ENCODE data around the gene DCDC2C. TPM values are rescaled to one million over a fixed set of nuclear protein-coding genes. Genes with fewer than 3 reads are reported as not detected.

The DCDC2C gene
- total RNA-seq, 1 donor from 2014 or later, result 1.2 TPM

DNA sequence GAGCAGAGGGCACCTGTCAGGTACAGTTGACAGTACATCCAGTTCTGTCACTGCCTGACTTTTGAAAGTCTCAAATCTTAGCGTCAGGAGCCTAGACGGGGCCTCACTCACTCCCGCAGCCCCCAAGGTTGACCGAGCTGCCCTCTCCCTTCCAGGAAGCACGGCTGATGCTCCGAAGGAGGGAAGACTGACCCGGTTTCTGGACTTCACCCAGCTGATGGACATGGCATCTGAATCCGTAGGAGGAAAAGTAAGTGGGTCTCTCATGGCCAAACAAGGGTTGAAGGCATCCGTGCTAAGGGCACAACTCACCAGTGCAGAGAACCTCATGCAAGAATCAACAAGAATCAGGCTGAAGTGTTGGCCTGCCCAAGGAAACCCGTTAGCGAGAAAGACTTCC is 32.4 kb upstream of the DCDC2C start:
- FAIRE-seq, result no peak
- no peak for DNase-seq (ENCODE audit: low spot score in 2 of 2)

DNA sequence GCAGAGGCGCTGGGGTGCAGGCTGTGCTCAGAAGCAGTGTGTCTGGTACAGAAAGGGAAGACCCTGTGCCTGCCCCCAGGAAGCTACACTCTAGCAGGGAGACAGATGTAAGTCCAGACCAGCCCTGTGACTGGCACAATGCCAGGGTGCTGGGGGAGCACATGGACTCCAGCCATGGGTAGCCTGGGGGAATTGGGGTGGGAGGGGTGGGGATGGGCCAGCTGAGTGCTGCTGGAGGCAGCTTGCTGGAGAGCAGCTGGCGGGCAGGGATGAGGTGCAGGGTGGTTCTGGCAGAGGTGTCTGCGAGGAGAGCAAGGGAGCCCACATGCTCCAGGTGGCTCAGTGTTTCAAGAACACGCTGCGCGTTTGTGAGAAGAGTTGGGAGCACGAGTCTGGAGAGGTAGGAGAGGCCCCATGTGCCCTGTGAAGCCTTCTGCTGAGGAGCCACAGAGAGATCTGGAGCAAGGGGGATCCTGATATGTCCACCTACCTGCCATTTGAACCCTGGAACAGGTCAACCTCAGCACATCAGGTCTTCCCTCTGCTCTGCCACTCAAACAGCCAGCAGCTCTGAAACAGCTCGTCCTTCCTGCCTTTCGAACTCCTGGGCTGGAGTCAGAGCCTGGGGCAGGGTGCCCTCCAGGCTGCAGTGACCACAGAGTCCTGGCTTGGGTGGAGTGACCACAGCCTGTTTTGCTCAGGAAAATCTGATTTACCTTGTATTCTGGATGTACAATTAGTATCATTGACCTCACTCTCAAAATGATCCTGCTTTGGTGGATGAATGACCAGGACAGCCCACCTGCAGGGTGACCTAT is 30.3 kb upstream of the DCDC2C start:
- DNase-seq (ENCODE audit: low spot score in 2 of 2), result no peak
- FAIRE-seq, result no peak

DNA sequence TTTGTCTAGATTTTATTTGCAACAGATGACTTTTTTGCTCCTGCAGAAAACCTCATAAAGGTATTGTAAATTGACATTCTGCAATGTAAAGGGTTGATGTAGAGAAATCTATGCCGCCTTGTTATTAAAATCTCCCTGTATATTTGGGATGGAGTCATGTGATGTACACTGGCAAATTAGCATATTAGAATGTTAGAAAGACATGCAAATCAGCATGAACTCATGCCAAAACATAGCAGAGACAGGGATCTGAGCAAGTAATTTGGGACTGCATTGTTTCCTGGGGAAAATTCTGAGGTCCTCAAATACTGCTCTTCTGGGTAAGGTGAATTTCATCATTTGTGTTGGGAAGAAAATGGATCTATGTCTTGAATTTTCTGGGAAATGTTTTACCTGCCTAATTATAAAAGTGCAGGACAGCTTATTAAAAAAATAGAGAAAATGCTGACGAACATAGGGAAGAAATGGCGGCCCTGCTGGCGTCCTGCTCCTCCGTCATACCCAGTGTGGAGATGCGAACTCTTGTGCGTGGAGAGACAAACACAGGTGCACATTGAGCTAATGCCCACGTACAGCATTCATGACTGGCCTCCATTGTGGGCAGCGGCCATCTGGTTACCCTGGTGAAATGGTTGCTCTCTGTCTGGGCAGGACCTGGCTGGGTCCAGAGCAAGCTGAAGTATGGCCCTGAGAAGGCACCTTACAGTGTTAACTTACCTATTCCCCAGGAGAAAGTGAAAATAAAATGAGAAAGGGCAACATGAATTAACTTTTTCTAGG is 29.1 kb upstream of the DCDC2C start:
- DNase-seq (ENCODE audit: low spot score in 2 of 2), result no peak

DNA sequence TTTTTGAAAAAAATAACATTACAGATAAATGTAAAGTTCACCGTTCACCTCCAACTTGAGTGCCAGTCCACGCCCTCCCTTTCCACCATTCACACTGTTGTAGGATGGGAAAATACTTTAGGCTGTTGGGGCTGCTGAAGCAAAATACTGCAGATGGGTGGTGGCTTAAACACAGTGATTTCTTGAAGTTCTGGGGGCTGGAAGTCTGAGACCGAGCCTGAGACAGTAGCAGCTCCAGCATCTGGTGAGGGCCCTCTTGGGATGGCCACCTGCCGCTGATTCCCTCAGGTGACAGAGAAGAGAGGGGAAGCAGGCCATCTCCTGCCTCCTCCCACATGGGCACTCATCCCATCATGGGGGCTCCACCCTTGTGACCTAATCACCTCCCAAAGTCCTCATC is 27.7 kb upstream of the DCDC2C start:
- FAIRE-seq (no peak), DNase-seq (ENCODE audit: low spot score in 2 of 2) (no peak)

More for the DNA sequence above, 29.1 kb upstream of the DCDC2C start:
- no peak for FAIRE-seq

DNA sequence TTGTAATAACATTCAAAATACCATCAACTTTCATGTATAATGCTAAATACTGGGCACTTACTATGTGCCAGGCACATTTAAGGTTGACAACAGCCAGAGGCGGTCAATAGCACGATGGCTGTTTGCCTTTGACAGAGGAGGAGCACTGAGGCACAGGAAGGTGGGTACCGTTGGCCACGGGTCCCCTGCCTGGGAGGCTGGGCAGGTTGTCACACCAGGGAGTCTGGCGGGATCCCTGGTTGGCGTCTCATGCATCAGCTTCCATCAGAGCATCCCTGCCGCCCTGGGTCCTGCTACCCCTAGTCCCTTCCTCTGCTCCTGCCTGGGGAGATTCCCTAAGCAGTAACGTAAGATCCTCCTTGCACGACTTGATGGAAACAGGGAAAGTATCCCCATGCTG is 25.9 kb upstream of the DCDC2C start:
- FAIRE-seq, result no peak
- no peak for DNase-seq (ENCODE audit: low spot score in 2 of 2)

DNA sequence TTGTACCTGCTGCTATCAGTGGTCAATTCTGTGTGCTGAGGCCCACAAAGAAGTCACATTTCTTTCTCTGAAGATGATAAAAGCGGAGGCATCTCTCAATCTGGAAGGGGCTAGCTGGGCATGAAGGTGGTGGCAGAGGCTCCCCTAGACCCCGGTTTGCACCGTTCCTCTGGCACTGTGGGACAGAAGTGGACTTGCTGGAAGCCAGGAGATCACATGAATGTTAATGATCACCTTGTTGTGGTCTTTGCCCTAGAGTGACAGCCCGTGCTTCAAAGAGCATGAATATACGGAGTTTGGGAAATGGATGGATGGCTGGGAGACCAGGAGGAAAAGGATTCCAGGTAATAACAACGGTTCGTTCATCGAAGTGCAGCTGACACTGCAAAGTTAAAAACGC is 25.2 kb upstream of the DCDC2C start:
- FAIRE-seq (no peak), DNase-seq (ENCODE audit: low spot score in 2 of 2) (no peak)

DNA sequence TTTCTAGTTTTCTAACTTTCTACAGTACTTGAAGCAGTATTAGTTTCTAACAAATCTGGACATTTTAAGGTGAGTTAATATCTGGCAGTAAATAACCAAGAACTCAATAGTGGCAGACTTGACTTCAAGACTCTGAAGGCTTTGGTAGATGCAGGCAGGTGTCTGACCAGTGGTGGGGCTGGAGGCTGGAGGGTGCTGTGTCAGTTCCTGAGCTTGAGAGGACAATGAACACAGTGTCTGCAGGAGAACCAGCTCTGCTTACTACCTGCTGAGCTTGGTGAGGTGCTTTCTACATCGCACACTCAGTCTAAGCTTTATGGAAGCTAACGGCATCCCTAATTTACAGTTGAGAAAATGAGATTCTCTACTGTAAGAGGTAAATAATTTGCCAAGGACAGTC is 24.2 kb upstream of the DCDC2C start:
- no peak for FAIRE-seq

DNA sequence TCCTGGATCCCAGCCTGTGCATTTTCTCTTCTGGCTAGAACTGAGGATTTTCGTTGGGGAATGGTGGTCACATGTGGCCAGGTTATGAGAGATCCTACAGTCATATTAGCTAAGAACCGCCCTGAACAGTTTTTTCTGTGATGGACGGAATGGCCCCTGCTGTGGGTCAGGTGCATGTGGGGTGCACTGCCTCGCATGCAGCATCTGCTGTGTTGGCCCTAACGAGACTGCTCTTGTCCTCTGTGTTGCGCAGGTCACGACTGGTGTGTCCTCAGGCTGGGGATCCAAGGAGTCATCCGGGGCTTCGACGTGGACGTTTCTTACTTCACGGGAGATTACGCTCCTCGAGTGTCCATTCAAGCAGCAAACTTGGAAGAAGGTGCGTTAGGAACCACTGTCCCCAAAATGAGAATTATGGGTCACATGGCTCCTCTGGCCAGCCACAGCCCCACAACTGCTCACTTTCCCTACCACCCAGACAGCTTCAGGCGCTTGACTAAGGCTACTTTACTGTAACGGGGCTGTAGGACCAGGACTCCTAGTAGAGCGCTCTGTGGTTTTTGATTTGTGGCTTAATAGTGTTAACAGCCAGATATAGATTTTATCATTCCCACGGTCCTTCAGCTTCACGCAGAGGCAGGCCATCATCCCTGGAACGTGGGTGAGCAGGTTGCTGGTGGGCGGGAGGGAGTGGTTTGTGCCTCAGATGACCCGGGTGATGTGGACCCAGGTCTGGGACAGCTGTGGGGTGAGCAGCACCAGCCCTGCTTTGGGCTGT is 23.6 kb upstream of the DCDC2C start:
- FAIRE-seq, result no peak
- no peak for DNase-seq (ENCODE audit: low spot score in 2 of 2)

More for the DNA sequence above, 24.2 kb upstream of the DCDC2C start:
- DNase-seq (ENCODE audit: low spot score in 2 of 2), result no peak

DNA sequence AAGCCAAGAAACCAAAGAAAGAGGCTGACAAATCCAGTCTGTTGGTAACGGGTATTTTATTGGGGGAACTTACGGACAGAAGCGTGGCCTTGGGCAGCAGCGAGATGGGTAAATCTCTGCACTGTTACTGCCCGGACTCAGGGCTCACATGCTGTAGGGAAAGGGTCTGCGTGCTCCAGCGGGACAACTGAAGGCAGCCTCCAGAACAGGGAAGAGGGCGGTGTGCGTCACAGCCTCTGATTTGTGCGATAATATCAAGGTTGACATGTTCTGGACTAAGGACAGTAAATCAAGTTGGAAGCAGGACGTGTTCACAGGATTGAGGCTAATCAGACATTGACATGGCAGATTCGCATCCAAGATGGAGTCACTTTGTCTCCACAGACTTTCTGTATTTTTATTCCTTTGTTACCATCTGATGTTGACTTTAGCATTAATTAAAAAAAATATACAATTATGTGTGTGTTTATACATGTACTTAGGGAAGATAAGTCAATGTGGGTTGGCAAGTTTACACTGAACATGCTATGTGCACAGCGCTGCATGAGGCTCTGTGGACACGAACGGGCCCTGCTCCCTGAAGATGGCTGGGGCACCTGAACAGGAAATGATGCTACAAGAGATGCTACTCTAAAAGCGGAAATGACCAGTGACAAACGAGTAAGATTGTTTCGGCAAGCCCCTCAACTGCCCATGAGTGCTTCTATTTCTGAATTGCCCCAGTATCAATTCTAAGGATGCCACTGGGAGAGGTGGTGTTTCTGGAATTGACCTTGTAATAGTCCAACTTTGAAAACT is 22.6 kb upstream of the DCDC2C start:
- FAIRE-seq, result no peak

DNA sequence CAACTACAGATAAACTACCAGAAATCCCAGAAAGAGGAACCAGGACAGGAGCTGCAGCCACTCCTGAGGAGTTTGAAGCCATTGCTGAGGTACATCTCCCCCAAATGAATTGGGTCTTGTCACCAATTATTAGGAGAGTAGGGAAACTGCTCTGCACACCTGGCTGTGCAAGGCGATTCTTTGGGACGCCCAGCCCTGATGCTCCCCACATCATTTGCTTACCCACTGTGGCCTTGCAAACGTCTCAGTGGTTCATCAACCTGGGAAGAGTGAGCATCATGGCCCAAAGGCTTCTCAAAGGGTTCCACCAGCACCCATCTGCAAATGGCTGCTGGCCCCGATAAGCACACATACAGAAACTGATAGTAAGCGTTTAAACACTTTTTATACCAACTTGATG is 21.8 kb upstream of the DCDC2C start:
- FAIRE-seq (no peak), DNase-seq (ENCODE audit: low spot score in 2 of 2) (no peak)

More for the DNA sequence above, 22.6 kb upstream of the DCDC2C start:
- DNase-seq (ENCODE audit: low spot score in 2 of 2), result no peak

DNA sequence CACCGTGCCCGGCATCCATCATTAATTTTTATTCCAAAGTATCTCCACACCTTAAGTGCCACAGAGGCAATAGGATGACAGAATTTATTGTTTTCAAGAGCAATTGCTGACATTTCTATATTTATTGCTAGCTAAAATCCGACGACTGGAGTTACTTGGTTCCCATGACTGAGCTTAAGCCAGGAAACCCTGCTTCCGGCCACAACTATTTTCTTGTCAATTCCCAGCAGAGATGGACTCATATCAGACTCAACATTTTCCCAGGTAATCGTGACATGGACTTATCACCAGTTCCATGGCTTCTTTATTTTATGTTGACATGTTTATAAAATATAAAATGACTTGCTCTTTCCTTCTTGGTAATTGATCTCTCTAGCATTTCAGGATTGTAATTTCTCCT is 20.6 kb upstream of the DCDC2C start:
- FAIRE-seq (no peak), DNase-seq (ENCODE audit: low spot score in 2 of 2) (no peak)

DNA sequence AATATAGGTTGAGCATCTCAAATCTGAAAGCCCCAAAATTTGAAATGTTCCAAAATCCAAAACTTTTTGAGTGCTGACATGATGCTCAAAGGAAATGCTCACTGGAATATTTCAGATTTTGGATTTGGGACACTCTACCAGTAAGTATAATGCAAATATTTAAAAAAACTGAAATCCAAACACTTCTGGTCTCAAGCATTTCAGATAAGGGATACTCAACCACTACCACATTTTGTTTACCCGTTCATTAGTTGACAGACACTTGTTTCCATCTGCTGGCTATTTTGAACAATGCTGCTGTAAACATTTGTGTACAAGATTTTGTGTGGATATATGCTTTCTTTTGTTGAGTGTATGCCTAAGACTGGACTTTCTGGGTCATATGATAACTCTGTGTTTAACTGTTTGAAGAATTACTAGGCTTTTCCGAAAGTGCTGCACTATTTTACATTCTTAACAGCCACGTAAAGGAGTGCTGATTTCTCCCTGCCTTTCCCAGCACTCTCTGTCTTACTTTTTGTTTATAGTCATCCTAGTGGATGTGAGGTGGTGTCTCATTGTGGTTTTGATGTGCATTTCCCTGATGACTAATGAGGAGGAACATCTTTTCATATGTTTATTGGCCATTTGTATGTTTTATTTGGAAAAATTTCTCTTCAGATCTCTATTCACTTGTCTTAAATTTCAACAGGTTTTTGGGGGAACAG is 19.5 kb upstream of the DCDC2C start:
- no peak for FAIRE-seq
- no peak for DNase-seq (ENCODE audit: low spot score in 2 of 2)

DNA sequence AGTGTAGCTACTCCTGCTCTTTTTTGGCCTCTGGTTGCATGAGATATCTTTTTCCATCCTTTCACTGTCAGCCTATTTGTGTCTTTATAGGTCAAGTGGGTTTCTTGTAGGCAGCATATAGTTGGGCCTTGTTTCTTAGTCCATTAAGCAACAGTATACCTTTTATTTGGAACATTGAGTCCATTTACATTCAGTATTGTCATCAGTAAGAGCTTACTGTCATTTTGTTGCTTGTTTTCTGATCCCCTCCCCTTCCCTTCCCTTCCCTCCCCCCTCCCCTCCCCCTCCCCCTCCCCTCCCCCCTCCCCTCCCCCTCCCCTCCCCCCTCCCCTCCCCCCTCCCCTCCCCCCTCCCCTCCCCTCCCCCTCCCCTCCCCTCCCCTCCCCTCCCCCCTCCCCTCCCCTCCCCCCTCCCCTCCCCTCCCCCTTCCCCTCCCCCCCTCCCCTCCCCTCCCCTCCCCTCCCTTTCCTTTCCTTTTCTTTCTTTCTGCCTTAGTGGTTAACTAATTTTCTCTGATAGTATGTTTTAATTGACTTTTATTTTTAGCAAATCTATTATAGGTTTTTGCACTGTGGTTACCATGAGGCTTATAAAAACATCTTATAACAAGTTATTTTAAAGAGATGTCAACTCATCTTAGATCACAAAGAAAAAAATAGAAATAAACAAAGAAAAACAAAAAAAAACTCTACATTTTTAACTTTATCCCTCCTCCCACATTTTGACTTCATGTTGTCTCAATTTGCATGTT is 13.2 kb upstream of the DCDC2C start:
- no peak for FAIRE-seq
- no peak for DNase-seq (ENCODE audit: low spot score in 2 of 2)

DNA sequence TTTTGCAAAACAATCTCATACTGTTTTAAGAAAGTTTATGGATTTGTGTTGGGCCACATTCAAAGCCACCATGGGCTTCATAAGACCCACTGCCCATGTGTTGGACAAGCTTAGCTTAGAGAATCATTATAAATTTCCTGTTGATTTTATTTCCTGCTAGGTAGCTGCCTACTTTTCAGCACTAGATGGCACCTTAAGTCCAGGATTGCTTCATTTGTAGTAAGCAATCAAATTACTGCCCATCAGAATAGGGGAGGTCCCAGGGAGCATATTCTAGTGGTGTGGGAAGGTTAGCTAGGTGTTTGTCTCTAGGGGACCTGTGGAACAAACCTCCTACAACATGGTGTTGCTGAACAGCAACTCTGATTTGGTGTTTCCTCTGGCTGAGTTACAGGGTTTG is 11.0 kb upstream of the DCDC2C start:
- FAIRE-seq (no peak), DNase-seq (ENCODE audit: low spot score in 2 of 2) (peak in 1 of 2 donors; percentile 22)

DNA sequence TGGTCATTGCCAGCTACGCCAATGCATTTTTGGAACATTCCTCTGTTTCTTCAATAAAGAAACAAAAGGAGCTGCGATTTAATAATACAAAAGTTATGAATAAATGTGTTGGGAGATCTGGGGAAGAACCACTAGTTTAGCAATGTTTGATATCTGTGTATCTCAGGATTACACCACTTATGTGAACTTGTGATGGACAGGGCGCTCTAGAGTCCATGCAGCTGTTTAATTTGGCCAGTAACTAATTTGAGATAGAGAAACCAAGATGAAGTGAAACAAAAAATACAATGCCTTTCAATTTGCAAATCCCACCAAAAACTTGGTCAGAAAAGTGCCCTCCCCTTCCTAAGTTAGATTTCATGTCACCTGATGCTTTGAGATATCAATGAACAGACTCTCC is 6.8 kb upstream of the DCDC2C start:
- FAIRE-seq (no peak), DNase-seq (ENCODE audit: low spot score in 2 of 2) (no peak)

DNA sequence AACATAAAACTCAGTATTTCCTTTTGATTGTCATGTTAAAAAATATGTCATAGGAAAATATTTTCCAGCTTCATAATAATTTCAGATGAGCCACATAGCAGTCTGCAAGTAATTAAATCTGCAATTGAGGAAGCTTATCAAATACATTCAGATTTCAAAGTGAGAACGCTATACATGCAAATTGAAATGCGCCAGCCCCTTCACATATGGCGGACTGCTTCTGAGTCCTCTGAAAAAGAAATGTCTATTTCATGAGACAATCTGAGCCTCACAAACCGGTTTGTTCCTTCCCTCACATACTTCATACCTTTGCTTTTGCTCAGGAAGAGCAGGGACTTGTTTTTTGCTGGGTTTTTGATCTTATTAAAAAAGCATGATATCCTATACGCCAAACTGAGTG is 2.3 kb upstream of the DCDC2C start:
- FAIRE-seq, result no peak

DNA sequence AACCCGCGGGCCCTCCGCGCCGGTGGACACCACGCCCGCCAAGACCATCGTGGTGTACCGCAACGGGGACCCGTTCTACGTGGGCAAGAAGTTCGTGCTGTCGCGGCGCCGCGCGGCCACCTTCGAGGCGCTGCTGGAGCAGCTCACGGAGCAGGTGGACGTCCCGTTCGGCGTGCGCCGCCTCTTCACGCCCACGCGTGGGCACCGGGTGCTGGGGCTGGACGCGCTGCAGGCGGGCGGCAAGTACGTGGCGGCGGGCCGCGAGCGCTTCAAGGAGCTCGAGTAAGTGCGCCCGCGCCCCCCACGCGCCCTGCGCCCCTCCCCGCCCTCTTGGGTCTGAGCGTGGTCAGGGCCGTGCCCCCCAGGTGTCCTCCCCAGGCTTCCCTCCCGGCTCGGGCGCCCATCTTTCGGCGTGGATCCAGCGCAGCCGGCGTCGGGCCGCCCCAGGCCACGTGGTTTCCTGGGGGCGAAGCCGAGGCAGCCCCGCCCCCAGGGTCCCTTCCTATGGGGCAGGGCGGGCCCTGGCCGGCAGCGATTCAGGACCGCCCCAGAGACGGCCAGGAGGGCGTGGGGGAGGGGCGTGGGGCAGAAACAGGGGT is 481 bp downstream of the DCDC2C start:
- FAIRE-seq (no peak), DNase-seq (ENCODE audit: low spot score in 2 of 2) (no peak)

More for the DNA sequence above, 2.3 kb upstream of the DCDC2C start:
- DNase-seq (ENCODE audit: low spot score in 2 of 2), result no peak

DNA sequence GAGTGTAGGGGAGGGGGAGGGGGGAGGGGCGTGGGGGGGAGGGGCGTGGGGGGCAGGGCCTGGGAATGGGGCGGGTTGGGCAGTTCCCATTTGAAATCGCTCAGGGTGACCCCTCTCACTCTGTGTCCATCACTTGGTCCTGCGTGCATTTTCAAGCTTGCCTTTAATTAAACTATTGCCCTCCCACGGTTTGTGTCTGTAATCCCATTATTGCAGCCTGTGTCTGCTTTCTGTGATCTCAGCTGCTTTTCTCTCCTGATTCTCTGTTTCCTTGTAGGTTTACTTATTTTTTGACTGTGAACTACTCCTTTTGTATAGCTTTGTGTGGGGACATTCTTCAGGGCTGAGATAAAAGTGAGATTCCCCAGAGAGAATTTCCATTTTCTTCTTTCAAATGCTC is 1.3 kb downstream of the DCDC2C start:
- FAIRE-seq (no peak), DNase-seq (ENCODE audit: low spot score in 2 of 2) (no peak)

DNA sequence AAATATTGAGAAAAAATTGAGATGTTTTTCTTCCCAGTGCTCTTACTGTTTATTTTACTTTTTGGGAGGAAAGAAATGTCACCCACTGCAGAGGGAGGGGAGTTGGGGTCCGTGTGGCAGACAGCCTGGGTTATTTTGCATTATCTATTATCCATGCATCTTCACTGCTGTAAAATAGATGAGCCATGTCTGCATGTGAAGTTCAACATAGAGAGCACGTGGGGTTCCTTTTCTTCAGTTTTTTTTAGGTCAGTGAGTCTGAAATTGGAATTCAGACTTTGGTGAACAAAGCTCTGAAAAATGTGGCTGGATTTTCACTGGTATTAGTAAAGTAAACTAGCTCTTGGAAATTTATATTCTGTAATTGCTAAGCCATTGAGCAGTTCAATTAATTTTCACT is 2.4 kb downstream of the DCDC2C start:
- DNase-seq (ENCODE audit: low spot score in 2 of 2) (no peak), FAIRE-seq (no peak)
